Transverse colon (tissue), 4 donors: ENCODE measurements around the gene ZMAT5.

Experiments used
- EP300 ChIP-seq: sonication (generic); formaldehyde crosslinking; IDR thresholded peaks from one replicate; pipeline ENCODE4 v1.6.1; 2017; ENCODE audit warnings: antibody characterized with exemption, low read depth
- POLR2AphosphoS5 ChIP-seq, 3 donors: sonication (generic); formaldehyde crosslinking; IDR thresholded peaks; one replicate each; pipeline ENCODE4 v1.6.1; 2016; ENCODE audit warnings: antibody characterized with exemption in 3 of 3
- TF ChIP-seq, protein P1 (sequence below), 5 experiments: fragments of 200-600 bp in 3 of 5; fragments of 450-650 bp in 2 of 5; sonication (generic) in 3 of 5; IDR thresholded peaks; 1 replicate in 2 of 5; 2 replicates in 3 of 5; pipeline ENCODE4 v1.5.1; 2016 to 2017; ENCODE audit warnings: antibody characterized with exemption in 5 of 5, inconsistent platforms in 3 of 5, mild to moderate bottlenecking in 2 of 5, moderate library complexity in 1 of 5

DNA sequence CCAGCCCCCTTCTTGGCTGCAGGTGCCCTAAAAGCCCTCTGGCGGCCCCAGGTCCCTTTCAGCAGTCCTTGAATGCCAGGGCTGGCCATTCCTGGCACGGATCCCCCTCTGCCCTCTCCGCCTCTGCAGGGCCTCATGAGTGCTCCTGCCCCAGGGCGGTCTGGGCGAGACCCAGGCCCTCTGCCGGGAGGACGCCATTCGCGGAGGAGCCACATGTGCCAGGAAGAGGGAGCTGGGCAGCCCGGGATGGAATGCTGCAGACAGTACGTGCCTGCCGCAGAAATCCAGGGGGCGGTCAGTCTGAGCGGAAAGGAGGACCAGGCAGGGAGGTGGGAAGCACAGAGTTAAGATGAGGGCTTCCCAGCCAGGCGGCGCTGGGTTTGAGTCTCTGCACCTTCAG, 44.2 kb downstream of the ZMAT5 start:
- TF ChIP-seq, protein P1, sequence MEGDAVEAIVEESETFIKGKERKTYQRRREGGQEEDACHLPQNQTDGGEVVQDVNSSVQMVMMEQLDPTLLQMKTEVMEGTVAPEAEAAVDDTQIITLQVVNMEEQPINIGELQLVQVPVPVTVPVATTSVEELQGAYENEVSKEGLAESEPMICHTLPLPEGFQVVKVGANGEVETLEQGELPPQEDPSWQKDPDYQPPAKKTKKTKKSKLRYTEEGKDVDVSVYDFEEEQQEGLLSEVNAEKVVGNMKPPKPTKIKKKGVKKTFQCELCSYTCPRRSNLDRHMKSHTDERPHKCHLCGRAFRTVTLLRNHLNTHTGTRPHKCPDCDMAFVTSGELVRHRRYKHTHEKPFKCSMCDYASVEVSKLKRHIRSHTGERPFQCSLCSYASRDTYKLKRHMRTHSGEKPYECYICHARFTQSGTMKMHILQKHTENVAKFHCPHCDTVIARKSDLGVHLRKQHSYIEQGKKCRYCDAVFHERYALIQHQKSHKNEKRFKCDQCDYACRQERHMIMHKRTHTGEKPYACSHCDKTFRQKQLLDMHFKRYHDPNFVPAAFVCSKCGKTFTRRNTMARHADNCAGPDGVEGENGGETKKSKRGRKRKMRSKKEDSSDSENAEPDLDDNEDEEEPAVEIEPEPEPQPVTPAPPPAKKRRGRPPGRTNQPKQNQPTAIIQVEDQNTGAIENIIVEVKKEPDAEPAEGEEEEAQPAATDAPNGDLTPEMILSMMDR (IDR thresholded peaks at IDR 0.05), result no peak
- TF ChIP-seq POLR2AphosphoS5 (IDR thresholded peaks at IDR 0.05) (no peak), EP300 (no peak)
